COR-L47 (cell line): ENCODE results near the gene ACAD10.
"Not testable (repeated sequence)": the region's sequence is repeated elsewhere in the genome, so short reads cannot be mapped to it uniquely, and the experiment has no call there.

Source experiments
- DNase-seq: peaks from one replicate; lab custom pipeline; 2025; lab: John Stamatoyannopoulos, UW

Gene ACAD10

GRCh38 chr12:111685811-111686573 is at the start of gene ACAD10, which contains the start of gene BRAP:
Gene ACAD10 (plus strand): TSS chr12:111686053. CDS start chr12:111692710, 6,657 bp downstream.
Gene BRAP (minus strand): TSS chr12:111685956. CDS start chr12:111685792, 164 bp downstream.
- DNase-seq, result peak; percentile 91

DNA sequence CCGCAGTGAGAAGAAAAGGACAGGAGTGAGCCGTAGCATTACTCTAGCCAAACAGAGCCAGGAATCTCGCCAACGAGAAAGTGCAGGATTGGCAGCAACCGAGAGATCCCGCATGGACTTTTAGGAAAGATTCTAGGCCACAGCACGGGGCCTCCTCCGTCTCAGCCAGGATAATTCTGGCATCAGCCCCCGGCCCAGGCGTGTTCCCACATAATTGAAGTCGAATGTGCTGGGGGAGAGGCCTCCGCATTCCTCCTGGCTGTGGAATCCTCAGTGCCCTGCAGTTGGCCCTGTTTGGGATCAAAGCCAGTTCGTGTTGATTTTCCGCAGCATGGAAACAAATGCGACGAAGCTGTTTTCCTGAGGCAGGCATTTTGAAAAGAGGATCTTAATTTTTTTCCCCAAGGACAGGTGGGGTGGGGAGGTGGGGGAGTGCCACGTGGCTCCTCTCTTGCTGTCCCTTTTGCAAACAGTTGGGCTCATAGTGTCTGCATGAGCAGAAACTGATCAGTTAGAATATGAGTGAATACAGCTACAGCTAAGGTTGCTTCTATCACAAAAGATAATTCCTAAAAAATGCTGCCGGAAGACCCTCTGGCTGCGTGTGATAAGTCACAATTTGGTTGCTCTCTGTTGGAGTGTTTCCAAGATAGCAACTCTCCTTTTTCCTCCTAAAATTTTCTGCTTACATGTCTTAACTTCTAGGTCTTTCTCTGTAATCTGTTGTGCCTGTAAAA is 49.5 kb upstream of the ACAD10 start:
- no peak for DNase-seq

DNA sequence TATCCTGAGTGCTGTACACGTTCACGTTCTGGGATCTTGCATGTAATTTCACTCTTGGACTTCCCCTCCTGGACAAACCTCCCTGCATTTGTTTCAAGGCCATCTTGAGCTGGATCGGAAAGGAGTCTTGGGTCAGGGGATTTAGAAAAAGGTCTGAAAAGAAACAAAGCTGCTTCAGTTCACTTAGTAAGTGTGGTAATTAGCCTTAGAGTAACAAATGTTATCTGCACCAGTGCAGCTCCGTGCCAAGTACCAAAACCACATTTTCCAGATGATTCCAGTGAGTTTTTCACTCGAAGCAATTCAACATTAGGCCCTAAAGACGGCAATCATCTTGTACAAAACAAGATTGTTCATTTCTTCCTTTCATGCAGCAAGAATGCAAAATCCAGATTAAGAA is 47.3 kb upstream of the ACAD10 start:
- no peak for DNase-seq

GRCh38 chr12:111640506-111640905 is 45.3 kb upstream of the ACAD10 start:
- DNase-seq, result no peak

GRCh38 chr12:111642681-111643426 is 43.0 kb upstream of the ACAD10 start:
- DNase-seq, result no peak

DNA sequence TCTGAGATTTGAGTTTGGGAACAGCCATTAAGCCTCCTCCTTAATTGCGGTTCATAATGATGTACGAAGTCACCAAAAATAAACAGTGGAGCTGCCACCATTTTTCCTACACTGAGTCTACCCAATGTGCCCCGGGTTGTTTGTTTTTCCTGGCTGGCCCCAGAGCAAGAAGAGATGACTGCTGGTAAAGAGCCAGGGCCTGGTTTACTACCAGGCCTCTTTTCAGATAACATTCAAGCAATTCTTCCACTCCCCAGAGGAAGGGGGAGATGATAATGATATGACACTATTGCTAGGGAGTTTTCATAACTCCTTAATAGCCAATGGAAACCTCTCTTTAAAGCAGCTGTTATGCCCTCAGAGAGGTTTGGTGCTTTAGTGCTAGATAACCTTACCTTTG is 42.4 kb upstream of the ACAD10 start:
- DNase-seq, result peak; percentile 16

DNA sequence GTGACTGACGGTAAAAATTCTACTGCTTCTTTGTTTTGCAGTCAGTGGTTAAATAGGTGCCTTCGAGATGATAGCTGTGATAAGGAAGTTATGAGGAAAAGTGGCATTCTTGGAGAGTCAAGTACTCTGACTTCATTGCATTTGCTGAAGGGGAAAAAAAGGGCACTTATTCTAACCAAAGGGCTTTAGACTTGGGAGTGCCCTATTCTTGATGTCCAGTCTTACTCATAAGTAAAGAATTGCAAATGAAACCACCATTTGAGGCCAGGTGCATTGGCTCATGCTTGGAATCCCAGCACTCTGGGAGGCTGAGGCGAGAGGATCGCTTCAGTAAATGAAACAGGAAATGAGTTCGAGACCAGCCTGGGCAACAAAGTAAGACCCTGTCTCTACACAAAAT is 40.4 kb upstream of the ACAD10 start:
- no peak for DNase-seq

DNA sequence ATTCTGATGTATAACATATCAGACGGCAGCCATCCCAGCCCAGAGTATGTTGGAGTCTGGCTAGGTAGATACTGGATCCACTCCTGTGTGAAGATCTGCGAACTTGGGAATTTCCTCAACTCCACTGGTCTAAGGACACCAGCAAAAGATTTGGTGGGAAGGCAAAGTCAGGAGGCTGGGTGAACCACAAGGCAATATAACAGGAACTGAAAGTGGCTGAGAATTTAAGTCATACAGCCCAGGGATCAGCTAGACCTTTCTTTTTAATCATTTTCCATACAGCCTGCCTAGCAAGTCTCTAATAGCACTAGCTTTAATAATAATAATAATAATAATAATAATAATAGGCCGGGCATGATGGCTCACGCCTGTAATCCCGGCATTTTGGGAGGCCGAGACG is 34.9 kb upstream of the ACAD10 start:
- DNase-seq, result no peak

- DNase-seq, result not testable (repeated sequence)
These were observed 33.3 kb upstream of the ACAD10 start for GRCh38 chr12:111652530-111652929.

GRCh38 chr12:111653596-111653995 is 32.3 kb upstream of the ACAD10 start:
- no peak for DNase-seq

- no peak for DNase-seq
These were observed 30.5 kb upstream of the ACAD10 start for GRCh38 chr12:111655356-111655755.

- DNase-seq, result no peak
These were observed 29.8 kb upstream of the ACAD10 start for GRCh38 chr12:111656016-111656415.

DNA sequence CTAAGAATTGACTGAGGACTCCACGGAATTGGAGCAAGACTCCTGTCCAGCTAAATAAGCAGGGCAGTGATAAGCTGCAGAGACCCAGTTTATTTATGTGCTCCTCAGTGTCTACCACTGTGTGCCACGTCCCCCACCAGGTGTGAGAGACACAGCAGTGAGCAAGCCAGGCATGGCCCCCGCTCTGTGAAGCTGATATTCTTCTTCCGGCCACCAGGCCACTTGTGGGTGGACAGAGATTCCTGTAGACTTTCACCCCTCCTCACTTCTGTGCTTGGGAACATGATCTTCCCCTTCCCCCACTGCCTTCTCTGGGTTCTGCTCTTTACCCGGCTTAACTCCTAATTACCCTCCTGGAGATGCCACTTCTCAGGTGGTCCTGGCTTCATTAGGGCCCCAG is 21.4 kb upstream of the ACAD10 start:
- DNase-seq, result no peak

DNA sequence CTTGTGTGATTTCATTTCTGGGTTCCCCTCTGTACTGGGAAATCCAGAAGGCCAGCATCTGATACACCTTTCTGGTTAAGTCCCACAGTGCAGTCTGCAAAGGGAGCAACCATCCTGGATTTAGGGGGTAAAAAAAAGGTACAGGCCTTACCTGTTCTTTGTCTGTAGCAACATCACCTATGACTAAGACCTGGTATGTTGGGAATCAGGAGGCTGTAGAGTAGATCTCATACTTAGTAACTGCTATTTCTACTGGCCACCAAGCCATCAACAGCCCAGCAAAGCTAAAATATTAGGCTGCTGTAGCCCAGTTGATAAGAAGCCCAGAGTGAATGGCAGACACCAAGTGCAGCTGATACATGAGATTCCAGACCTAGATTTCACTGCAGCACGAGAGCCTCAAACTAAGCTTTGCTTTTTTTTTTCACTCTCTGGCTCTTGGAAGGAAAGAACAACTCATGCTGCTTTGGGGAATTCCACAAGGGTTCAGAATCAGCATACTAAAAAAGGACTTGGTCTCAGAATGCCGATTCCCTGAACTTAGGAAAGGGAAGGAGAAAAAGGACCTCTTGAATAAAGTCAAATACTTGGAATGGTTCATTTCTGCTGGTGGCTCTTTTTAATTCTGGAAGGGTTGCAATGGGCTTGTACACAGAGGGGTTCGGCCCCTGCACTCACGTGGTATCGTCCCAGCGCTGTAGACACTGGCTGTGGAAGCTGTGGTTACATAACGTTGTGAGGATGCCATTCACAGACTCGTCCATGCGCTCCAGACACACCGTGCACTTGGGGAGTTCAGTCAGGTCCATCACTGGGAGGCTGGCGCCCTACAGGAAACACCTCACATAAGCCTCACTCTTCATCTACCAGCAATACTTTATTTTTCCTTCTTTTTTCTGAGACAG is 20.6 kb upstream of the ACAD10 start:
- DNase-seq, result no peak

- no peak for DNase-seq
These were observed 13.0 kb upstream of the ACAD10 start for GRCh38 chr12:111672822-111673381.

- DNase-seq, result no peak
These were observed 12.3 kb upstream of the ACAD10 start for GRCh38 chr12:111673503-111673902.

GRCh38 chr12:111677186-111677585 is 8.7 kb upstream of the ACAD10 start:
- no peak for DNase-seq

DNA sequence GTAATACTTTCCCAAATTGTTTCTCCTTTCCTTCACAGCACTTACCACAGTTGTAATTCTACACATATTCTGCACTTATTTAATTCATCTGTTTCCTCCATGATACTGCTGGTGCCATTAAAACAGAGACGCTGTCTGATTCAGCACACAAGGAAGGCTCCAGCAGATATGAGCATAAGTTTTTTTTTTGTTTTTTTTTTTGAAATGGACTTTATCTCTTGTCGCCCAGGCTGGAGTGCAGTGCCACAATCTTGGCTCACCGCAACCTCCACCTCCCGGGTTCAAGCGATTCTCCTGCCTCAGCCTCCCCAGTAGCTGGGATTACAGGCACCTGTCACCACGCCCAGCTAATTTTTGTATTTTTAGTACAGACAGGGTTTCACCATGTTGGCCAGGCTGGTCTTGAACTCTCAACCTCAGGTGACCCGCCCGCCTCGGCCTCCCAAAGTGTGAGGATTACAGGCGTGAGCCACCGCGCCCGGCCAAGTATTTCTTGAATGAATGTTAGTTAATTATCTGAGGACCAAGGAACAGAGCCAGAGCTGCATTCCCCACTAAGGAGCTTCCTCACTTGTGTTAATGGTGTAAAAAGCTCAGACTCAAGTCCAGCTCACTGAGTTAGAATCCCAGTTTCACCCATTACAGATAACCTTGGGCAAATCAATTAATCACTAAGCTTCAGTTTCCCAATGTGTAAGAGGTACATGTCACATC is 1.2 kb upstream of the ACAD10 start:
- DNase-seq, result not testable (repeated sequence)

GRCh38 chr12:111685322-111685810 is 487 bp upstream of the ACAD10 start:
- no peak for DNase-seq

DNA sequence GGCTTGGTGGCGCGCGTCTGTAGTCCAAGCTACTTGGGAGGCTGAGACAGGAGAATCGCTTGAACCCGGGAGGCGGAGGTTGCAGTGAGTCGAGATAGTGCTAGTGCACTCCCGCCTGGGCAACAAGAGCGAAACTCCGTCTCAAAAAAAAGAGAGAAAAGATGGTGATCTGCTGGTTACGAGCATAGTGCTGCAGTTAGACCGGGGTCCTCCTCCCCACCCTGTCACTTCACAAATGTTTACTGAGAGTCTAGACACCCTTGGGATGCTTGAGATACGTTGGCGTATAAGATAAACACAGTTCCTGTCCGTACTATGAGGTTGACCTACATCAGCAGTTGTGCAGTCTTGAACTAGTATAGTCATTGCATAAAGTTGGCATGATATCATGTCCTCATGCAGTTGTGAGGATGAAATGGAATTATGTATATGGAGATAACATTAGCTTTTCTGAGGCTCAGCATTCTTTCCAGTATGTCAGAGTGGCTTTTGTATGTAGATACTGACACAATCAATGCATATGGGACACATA is 787 bp downstream of the ACAD10 start:
- DNase-seq, result no peak
